Measurements from ENCODE around the gene ADAM21.
"Not testable (repeated sequence)": the region's sequence is repeated elsewhere in the genome, so short reads cannot be mapped to it uniquely, and the experiment has no call there.

DNA sequence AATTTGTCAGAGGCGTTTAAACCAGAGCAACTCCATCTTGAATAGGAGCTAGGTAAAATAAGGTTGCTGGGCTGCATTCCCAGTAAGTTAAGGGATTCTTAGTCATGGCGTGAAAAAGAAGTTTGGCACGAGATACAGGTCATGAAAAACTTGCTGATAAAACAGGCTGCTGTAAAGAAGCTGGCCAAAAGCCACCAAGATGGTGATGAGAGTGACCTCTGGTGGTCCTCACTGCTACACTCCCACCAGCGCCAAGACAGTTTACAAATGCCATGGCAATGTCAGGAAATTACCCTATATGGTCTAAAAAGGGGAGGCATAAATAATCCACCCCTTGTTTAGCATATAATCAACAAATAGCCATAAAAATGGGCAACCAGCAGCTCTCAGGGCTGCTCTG, 48.6 kb upstream of the ADAM21 start:
- not testable (repeated sequence) for TF ChIP-seq CTCF, POLR2A (IDR thresholded peaks at IDR 0.05)

Data from right lobe of liver (tissue), 4 donors.